B cell (primary cell): ENCODE data around the gene LZTS2. TPM values are rescaled to one million over a fixed set of nuclear protein-coding genes. Genes with fewer than 3 reads are reported as not detected.

Source experiments
- ATAC-seq: fragments of 200-7000 bp; cut with Tn5 transposase; one replicate; pipeline ENCODE4 v1.10.0; 2021; ENCODE audit warnings: low read depth, mild to moderate bottlenecking, moderate number of reproducible peaks, moderate library complexity
- CTCF ChIA-PET: fragments of 350-600 bp; sonication (Branson Sonifier 250); formaldehyde crosslinking; loops from one replicate; lab custom pipeline; 2021; ENCODE audit warnings: antibody characterized with exemption, inconsistent platforms; lab: Charles Lee
- POLR2A ChIA-PET: fragments of 350-600 bp; sonication (Branson Sonifier 250); formaldehyde crosslinking; loops from one replicate; lab custom pipeline; 2021; ENCODE audit warnings: antibody characterized with exemption; lab: Charles Lee
- DNase-seq: peaks from one replicate; pipeline ENCODE4 v3.0.0; 2013
- H2AFZ ChIP-seq: 2 replicates; pipeline ENCODE4 v1.6.1; 2012; ENCODE audit warnings: mild to moderate bottlenecking, low read depth, low read length; ENCODE audit not compliant: insufficient read depth, poor library complexity, severe bottlenecking
- H3K27ac ChIP-seq, 2 donors: 1 replicate in 1 of 2; 2 replicates in 1 of 2; pipeline ENCODE4 v1.5.1; 2012 to 2013; ENCODE audit warnings: low read length in 2 of 2, mild to moderate bottlenecking in 2 of 2, moderate library complexity in 1 of 2
- H3K27me3 ChIP-seq, 4 experiments: fragments of 200-600 bp in 1 of 4; sonication (generic) in 1 of 4; replicated peaks in 1 of 4; 1 replicate in 2 of 4; 2 replicates in 2 of 4; pipeline versions ENCODE4 v1.6.1 to v1.7.0; 2013 to 2016; ENCODE audit warnings: low read length in 3 of 4, mild to moderate bottlenecking in 2 of 4, mixed read lengths in 1 of 4, moderate library complexity in 1 of 4; ENCODE audit not compliant: insufficient read depth in 4 of 4, control insufficient read depth in 3 of 4; ENCODE audit errors: control extremely low read depth in 1 of 4
- H3K36me3 ChIP-seq, 2 experiments: replicated peaks in 1 of 2; 1 replicate in 1 of 2; 2 replicates in 1 of 2; pipeline versions ENCODE4 v1.6.1 to v1.7.1; 2013; ENCODE audit warnings: low read length in 1 of 2; ENCODE audit not compliant: insufficient read depth in 2 of 2, control insufficient read depth in 1 of 2; ENCODE audit errors: control extremely low read depth in 1 of 2, extremely low read depth in 1 of 2
- H3K4me1 ChIP-seq, 2 donors: fragments of 200-600 bp in 1 of 2; sonication (generic) in 1 of 2; 1 replicate in 1 of 2; 2 replicates in 1 of 2; pipeline versions ENCODE4 v1.5.1 to v1.6.1; 2013 to 2017; ENCODE audit warnings: low read length in 2 of 2; ENCODE audit not compliant: control insufficient read depth in 2 of 2, insufficient read depth in 2 of 2
- H3K4me2 ChIP-seq: replicated peaks from 2 replicates; pipeline ENCODE3; 2012; ENCODE audit warnings: mild to moderate bottlenecking, low read depth, low read length; ENCODE audit not compliant: poor library complexity, severe bottlenecking
- H3K4me3 ChIP-seq, 5 experiments: fragments of 200-600 bp in 1 of 5; sonication (generic) in 1 of 5; 1 replicate in 3 of 5; 2 replicates in 2 of 5; pipeline versions ENCODE4 v1.5.1 to v1.7.0; 2011 to 2016; ENCODE audit warnings: low read length in 4 of 5, mild to moderate bottlenecking in 4 of 5, low read depth in 2 of 5, control low read depth in 1 of 5, moderate library complexity in 1 of 5; ENCODE audit not compliant: insufficient read depth in 1 of 5; ENCODE audit errors: control extremely low read depth in 1 of 5, extremely low read depth in 1 of 5
- H3K79me2 ChIP-seq: fragments of 200-600 bp; sonication (generic); one replicate; pipeline ENCODE4 v1.6.0; 2016; ENCODE audit warnings: low read length; ENCODE audit not compliant: control insufficient read depth, insufficient read depth
- H3K9ac ChIP-seq: fragments of 200-600 bp; sonication (generic); 2 replicates; pipeline ENCODE4 v1.6.1; 2017; ENCODE audit warnings: mild to moderate bottlenecking, low read length, moderate library complexity
- H3K9me3 ChIP-seq, 3 donors: one replicate each; pipeline versions ENCODE4 v1.6.1 to v1.7.1; 2013; ENCODE audit warnings: low read length in 2 of 3; ENCODE audit not compliant: control insufficient read depth in 2 of 3, insufficient read depth in 1 of 3; ENCODE audit errors: control extremely low read depth in 1 of 3
- H4K20me1 ChIP-seq: 2 replicates; pipeline ENCODE4 v1.6.0; 2012; ENCODE audit warnings: mild to moderate bottlenecking, low read length; ENCODE audit not compliant: insufficient read depth, control insufficient read depth, poor library complexity, severe bottlenecking
- H3K27ac Mint-ChIP-seq: one replicate; pipeline ENCODE4 v1.8.0; 2021; ENCODE audit warnings: mixed read lengths
- H3K27me3 Mint-ChIP-seq: one replicate; pipeline ENCODE4 v1.8.0; 2021; ENCODE audit warnings: mixed read lengths
- H3K4me1 Mint-ChIP-seq: one replicate; pipeline ENCODE4 v1.8.0; 2021; ENCODE audit warnings: mixed read lengths
- H3K4me3 Mint-ChIP-seq: one replicate; pipeline ENCODE4 v1.8.0; 2021; ENCODE audit warnings: mixed read lengths
- H3K9me3 Mint-ChIP-seq: one replicate; pipeline ENCODE4 v1.8.0; 2022; ENCODE audit warnings: mixed read lengths; ENCODE audit not compliant: insufficient read depth
- CTCF ChIP-seq: fragments of 200-600 bp; IDR thresholded peaks from one replicate; pipeline ENCODE4 v1.8.0; 2022; ENCODE audit warnings: antibody characterized with exemption, mild to moderate bottlenecking
- EZH2 ChIP-seq: IDR thresholded peaks from 2 replicates; pipeline ENCODE4 v1.6.1; 2012; ENCODE audit warnings: borderline replicate concordance, low read depth, mild to moderate bottlenecking, moderate library complexity, low read length; ENCODE audit not compliant: insufficient read depth, poor library complexity, severe bottlenecking
- WGBS: methylation state at CpG from one replicate; pipeline ENCODE4 v1.1.5; 2013; ENCODE audit warnings: missing lambda C conversion rate; ENCODE audit not compliant: insufficient coverage; 5-methylcytosine and 5-hydroxymethylcytosine counted together
- intact Hi-C: fragments of 100-400 bp; cut with micrococcal nuclease; formaldehyde crosslinking; loops from one replicate; pipeline ENCODE4 v1.10.0; 2022
- polyA plus RNA-seq: library from polyadenylated mRNA; depleted of rRNA; stranded (reverse); fragments of >200 nt; gene quantifications from 2 replicates; pipeline ENCODE4 v1.2.3, GENCODE V29; 2012
- total RNA-seq, 2 donors: library from RNA; stranded (reverse); fragments of 120-200 nt in 1 of 2; gene quantifications; 1 replicate in 1 of 2; 2 replicates in 1 of 2; pipeline versions ENCODE4 v1.2.3 to v1.2.4, GENCODE V29; 2013 to 2022

Gene LZTS2
- total and polyA plus RNA-seq, 2 donors (not counting 1 experiment from before 2014, with no cell fraction given) = 23.2 to 36.9 TPM

GRCh38 chr10:101007099-101007711 is 7.6 kb downstream of the LZTS2 start:
- H3K4me1 Mint-ChIP-seq = no peaks in the 10 kb centered on the region
- POLR2A ChIA-PET = no interaction called here
- 93% methylated on average over 5 of the region's 11 CpGs for WGBS

More at GRCh38 chr10:101007099-101007711, 7.6 kb downstream of the LZTS2 start:
- no peaks in the 10 kb centered on the region for H3K9me3 ChIP-seq
- intact Hi-C loops = no loop called here
- no peaks in the 10 kb centered on the region for H3K27me3 Mint-ChIP-seq
- H3K27ac ChIP-seq = no peak overlapping the region
- H3K9ac ChIP-seq = no peak overlapping the region
- no peaks in the 10 kb centered on the region for H3K27me3 ChIP-seq
- no peak overlapping the region for H3K4me2 ChIP-seq
- H3K4me3 ChIP-seq = no peak overlapping the region
- no peak overlapping the region for H3K27ac Mint-ChIP-seq
- no peak for ATAC-seq
- no peak for TF ChIP-seq CTCF
- TF ChIP-seq EZH2 = no peak
- H2AFZ ChIP-seq = no peak overlapping the region
- H3K9me3 Mint-ChIP-seq = no peaks in the 10 kb centered on the region
- DNase-seq = no peak
- H3K36me3 ChIP-seq = peaks cover 0 to 12% of the 10 kb centered on the region in 2 experiments
- CTCF ChIA-PET = interaction anchor here (0.9 to 1.7 kb wide), 3 partner anchors 8 to 38 kb away, joined by 3 to 10 read pairs (median 3); partner anchors contain the start of genes LZTS2 and SEMA4G
- no peaks in the 10 kb centered on the region for H3K79me2 ChIP-seq
- H3K4me3 Mint-ChIP-seq = no peak overlapping the region
- H3K4me1 ChIP-seq = no peaks in the 10 kb centered on the region
- peaks cover 6% of the 10 kb centered on the region for H4K20me1 ChIP-seq
